H1 (cell line): ENCODE measurements around the gene PTPRD. TPM values are rescaled to one million over a fixed set of nuclear protein-coding genes. Genes with fewer than 3 reads are reported as not detected.

Source experiments
- CTCF ChIA-PET: fragments of 300-600 bp; sonication (Branson Sonifier 250); formaldehyde crosslinking; loops from one replicate; lab custom pipeline; 2021; ENCODE audit not compliant: partially characterized antibody; lab: Charles Lee
- POLR2A ChIA-PET: fragments of 300-600 bp; sonication (Branson Sonifier 250); formaldehyde crosslinking; loops from one replicate; lab custom pipeline; 2021; ENCODE audit warnings: inconsistent platforms; ENCODE audit not compliant: partially characterized antibody; lab: Charles Lee
- DNase-seq, 2 experiments: peaks; one replicate each; pipeline versions ENCODE4 v3.0.0 to v3.0.0-alpha.2; 2010 to 2022; ENCODE audit warnings: low spot score in 2 of 2, low read depth in 1 of 2, mixed read lengths in 1 of 2
- FAIRE-seq: peaks from 2 replicates; lab custom pipeline; 2011; peaks lifted over from hg19 to GRCh38; lab: Jason Lieb, UNC
- H2AFZ ChIP-seq: 2 replicates; pipeline ENCODE4 v1.8.1; 2012; ENCODE audit warnings: low read length, inconsistent platforms
- H2AK5ac ChIP-seq: 2 replicates; pipeline ENCODE4 v1.6.1; 2013; ENCODE audit warnings: low read depth, low read length
- H2BK120ac ChIP-seq: replicated peaks from 2 replicates; pipeline ENCODE3; 2013; ENCODE audit warnings: low read depth, low read length, inconsistent platforms
- H2BK12ac ChIP-seq: 2 replicates; pipeline ENCODE4 v1.6.1; 2013; ENCODE audit warnings: low read depth, low read length
- H2BK15ac ChIP-seq: 2 replicates; pipeline ENCODE4 v1.6.1; 2013; ENCODE audit warnings: low read length
- H2BK20ac ChIP-seq: 2 replicates; pipeline ENCODE4 v1.6.1; 2013; ENCODE audit warnings: low read length
- H2BK5ac ChIP-seq: 2 replicates; pipeline ENCODE4 v1.6.1; 2013; ENCODE audit warnings: low read depth, low read length
- H3K14ac ChIP-seq: 2 replicates; pipeline ENCODE4 v1.6.1; 2013; ENCODE audit warnings: inconsistent platforms; ENCODE audit not compliant: insufficient read length
- H3K18ac ChIP-seq: 2 replicates; pipeline ENCODE4 v1.6.1; 2013; ENCODE audit warnings: low read length; ENCODE audit errors: extremely low read depth
- H3K23ac ChIP-seq: 2 replicates; pipeline ENCODE4 v1.6.1; 2013; ENCODE audit warnings: inconsistent platforms; ENCODE audit not compliant: insufficient read length
- H3K23me2 ChIP-seq: 2 replicates; pipeline ENCODE4 v1.6.1; 2013; ENCODE audit warnings: low read depth, low read length
- H3K27ac ChIP-seq: 2 replicates; pipeline ENCODE4 v1.6.1; 2011; ENCODE audit warnings: low read depth, low read length, inconsistent platforms
- H3K27me3 ChIP-seq, 4 experiments: replicated peaks in 1 of 4; 1 replicate in 1 of 4; 2 replicates in 3 of 4; pipeline versions ENCODE4 v1.6.1 to v1.8.1; 2011 to 2013; ENCODE audit warnings: low read length in 3 of 4, mild to moderate bottlenecking in 3 of 4, inconsistent platforms in 2 of 4, mixed read lengths in 2 of 4, moderate library complexity in 1 of 4; ENCODE audit not compliant: control insufficient read depth in 3 of 4, insufficient read depth in 3 of 4; ENCODE audit errors: extremely low read depth in 1 of 4
- H3K36me3 ChIP-seq, 4 experiments: 2 replicates each; pipeline versions ENCODE4 v1.6.1 to v1.8.1; 2011 to 2013; ENCODE audit warnings: mild to moderate bottlenecking in 4 of 4, low read length in 3 of 4, moderate library complexity in 2 of 4, control low read depth in 1 of 4, inconsistent platforms in 1 of 4; ENCODE audit not compliant: insufficient read depth in 4 of 4, control insufficient read depth in 2 of 4
- H3K4ac ChIP-seq: replicated peaks from 2 replicates; pipeline ENCODE3; 2013; ENCODE audit warnings: low read length, low read depth, mixed read lengths, inconsistent platforms; ENCODE audit not compliant: insufficient read length
- H3K4me1 ChIP-seq, 4 experiments: replicated peaks in 1 of 4; 1 replicate in 1 of 4; 2 replicates in 3 of 4; pipeline versions ENCODE4 v1.6.1 to v1.8.1; 2011 to 2013; ENCODE audit warnings: low read length in 3 of 4, inconsistent platforms in 2 of 4, mixed read lengths in 1 of 4; ENCODE audit not compliant: insufficient read depth in 4 of 4, control insufficient read depth in 3 of 4
- H3K4me2 ChIP-seq, 2 experiments: 2 replicates each; pipeline versions ENCODE4 v1.6.1 to v1.8.1; 2011 to 2013; ENCODE audit warnings: low read depth in 2 of 2, low read length in 2 of 2, control low read depth in 1 of 2, inconsistent platforms in 1 of 2, mild to moderate bottlenecking in 1 of 2; ENCODE audit not compliant: insufficient read depth in 1 of 2
- H3K4me3 ChIP-seq, 4 experiments: fragments of 200-600, 300-600 bp in 1 of 4; sonication (generic), shearing (Covaris generic), sonication (Bioruptor Twin) in 1 of 4; 2 replicates each; pipeline versions ENCODE4 v1.5.1 to v1.8.1; 2011 to 2016; ENCODE audit warnings: low read length in 4 of 4, low read depth in 3 of 4, control low read depth in 2 of 4, inconsistent platforms in 2 of 4, mild to moderate bottlenecking in 2 of 4, mixed read lengths in 1 of 4, moderate library complexity in 1 of 4; ENCODE audit not compliant: insufficient read depth in 2 of 4; ENCODE audit errors: extremely low read depth in 1 of 4
- H3K56ac ChIP-seq: replicated peaks from 2 replicates; pipeline ENCODE3; 2013; ENCODE audit warnings: low read depth, mild to moderate bottlenecking, mixed read lengths, low read length, inconsistent platforms; ENCODE audit not compliant: insufficient read length
- H3K79me1 ChIP-seq: 2 replicates; pipeline ENCODE4 v1.6.1; 2013; ENCODE audit warnings: low read depth, low read length, control low read depth
- H3K79me2 ChIP-seq, 2 experiments: 2 replicates each; pipeline versions ENCODE4 v1.6.1 to v1.8.1; 2012 to 2013; ENCODE audit warnings: low read length in 2 of 2, mild to moderate bottlenecking in 2 of 2, inconsistent platforms in 1 of 2; ENCODE audit not compliant: insufficient read depth in 2 of 2, control insufficient read depth in 1 of 2
- H3K9ac ChIP-seq, 4 experiments: replicated peaks in 1 of 4; 1 replicate in 1 of 4; 2 replicates in 3 of 4; pipeline versions ENCODE4 v1.6.1 to v1.8.1; 2011 to 2013; ENCODE audit warnings: low read depth in 3 of 4, low read length in 3 of 4, control low read depth in 2 of 4, mild to moderate bottlenecking in 2 of 4, moderate library complexity in 2 of 4, inconsistent platforms in 1 of 4; ENCODE audit errors: extremely low read depth in 1 of 4
- H3K9me3 ChIP-seq, 2 experiments: 2 replicates each; pipeline versions ENCODE4 v1.6.1 to v1.8.1; 2012 to 2013; ENCODE audit warnings: mild to moderate bottlenecking in 2 of 2, moderate library complexity in 2 of 2, control low read depth in 1 of 2, inconsistent platforms in 1 of 2, low read depth in 1 of 2, low read length in 1 of 2, mixed read lengths in 1 of 2; ENCODE audit not compliant: insufficient read depth in 2 of 2
- H4K20me1 ChIP-seq, 2 experiments: replicated peaks in 1 of 2; 2 replicates each; pipeline versions ENCODE3 to v1.8.1; 2011 to 2013; ENCODE audit warnings: inconsistent platforms in 2 of 2, low read length in 2 of 2, mild to moderate bottlenecking in 1 of 2; ENCODE audit not compliant: insufficient read depth in 2 of 2, control insufficient read depth in 1 of 2
- H4K5ac ChIP-seq: 2 replicates; pipeline ENCODE4 v1.6.1; 2013; ENCODE audit warnings: low read length, low read depth, mixed read lengths, inconsistent platforms; ENCODE audit not compliant: insufficient read length
- H4K8ac ChIP-seq: 2 replicates; pipeline ENCODE4 v1.8.0; 2013; ENCODE audit warnings: mild to moderate bottlenecking, moderate library complexity, low read length, inconsistent platforms; ENCODE audit not compliant: insufficient read depth; ENCODE audit errors: extremely low read depth
- H4K91ac ChIP-seq: replicated peaks from 2 replicates; pipeline ENCODE3; 2013; ENCODE audit warnings: low read length, mixed read lengths, inconsistent platforms; ENCODE audit not compliant: insufficient read length
- ASH2L ChIP-seq: fragments of 200-600, 300-600 bp; sonication (generic); IDR thresholded peaks from one replicate; pipeline ENCODE4 v1.7.1; 2017; ENCODE audit warnings: low read length
- ATF2 ChIP-seq: IDR thresholded peaks from 2 replicates; pipeline ENCODE4 v1.6.1; 2012; ENCODE audit warnings: low read length, inconsistent platforms
- ATF3 ChIP-seq: IDR thresholded peaks from 2 replicates; pipeline ENCODE4 v1.6.1; 2011; ENCODE audit warnings: low read depth, mild to moderate bottlenecking, low read length; ENCODE audit not compliant: insufficient read depth
- BACH1 ChIP-seq: IDR thresholded peaks from 2 replicates; pipeline ENCODE4 v1.6.1; 2012; ENCODE audit warnings: low read length, improper control_type of control experiment
- E2F6 ChIP-seq: IDR thresholded peaks from 2 replicates; pipeline ENCODE4 v1.6.1; 2012; ENCODE audit warnings: inconsistent platforms
- EZH2 ChIP-seq: fragments of 200-600 bp; sonication (generic); IDR thresholded peaks from 2 replicates; pipeline ENCODE4 v1.7.1; 2012; ENCODE audit warnings: low read depth, mild to moderate bottlenecking, moderate library complexity, low read length, inconsistent platforms; ENCODE audit not compliant: severe bottlenecking
- KDM4A ChIP-seq: IDR thresholded peaks from one replicate; pipeline ENCODE4 v1.7.1; 2012; ENCODE audit warnings: low read depth, mild to moderate bottlenecking, moderate library complexity, low read length, inconsistent platforms; ENCODE audit not compliant: severe bottlenecking
- PHF8 ChIP-seq: fragments of 200-600 bp; sonication (generic); conservative IDR thresholded peaks from 2 replicates; pipeline ENCODE4 v1.7.1; 2012; ENCODE audit warnings: low read depth, mild to moderate bottlenecking, inconsistent platforms, low read length, moderate library complexity
- SAP30 ChIP-seq: fragments of 300-600 bp; sonication (generic); IDR thresholded peaks from 2 replicates; pipeline ENCODE4 v1.7.1; 2012; ENCODE audit warnings: low read length, moderate library complexity, mild to moderate bottlenecking, inconsistent platforms; ENCODE audit not compliant: insufficient read depth, insufficient replicate concordance
- SIRT6 ChIP-seq: IDR thresholded peaks from one replicate; pipeline ENCODE4 v1.7.1; 2012; ENCODE audit warnings: low read length, inconsistent platforms
- TAF1 ChIP-seq: IDR thresholded peaks from 2 replicates; pipeline ENCODE4 v1.6.1; 2011; ENCODE audit warnings: mild to moderate bottlenecking, low read depth, low read length
- WGBS, 2 experiments: shearing (Covaris generic) in 1 of 2; methylation state at CpG; one replicate each; pipeline versions ENCODE4 v1.1.6 to v1.1.7; 2013 to 2015; ENCODE audit warnings: low lambda C conversion rate in 2 of 2, mixed read lengths in 2 of 2, inconsistent platforms in 1 of 2, low coverage in 1 of 2, missing lambda C conversion rate in 1 of 2; ENCODE audit not compliant: insufficient replicate concordance in 2 of 2, insufficient coverage in 1 of 2, insufficient read length in 1 of 2; ENCODE audit errors: extremely low coverage in 1 of 2, missing lambda C conversion rate in 1 of 2; 5-methylcytosine and 5-hydroxymethylcytosine counted together
- polyA plus RNA-seq, 7 experiments: library from polyadenylated mRNA; depleted of rRNA in 3 of 7; stranded (reverse) in 5 of 7; unstranded in 2 of 7; fragments of >200 nt in 5 of 7; fragments of 200-250 nt in 2 of 7; gene quantifications; 1 replicate in 5 of 7; 2 replicates in 1 of 7; 4 replicates in 1 of 7; pipeline versions ENCODE4 v1.2.1 to v1.2.3, GENCODE V29; 2011 to 2013; ENCODE audit warnings: missing spikeins in 2 of 7, mixed read lengths in 2 of 7
- total RNA-seq: library from RNA; stranded (reverse); fragmentation: NEBNext Ultra II Directional; extraction: Animal tissue kit (Norgen Biotek cat#: 25700); gene quantifications from 2 replicates; pipeline ENCODE4 v1.2.1, GENCODE V29; 2021

PTPRD gene
- total and polyA plus RNA-seq, 2 of the 8 experiments (the other 6 are each of a cell fraction or from before 2014, with no cell fraction given), result 17.2 to 77.0 TPM

GRCh38 chr9:8826281-8826680 lies 1786.5 kb downstream of the PTPRD start:
- WGBS, 2 experiments, result 95% methylated on average over 2 of the region's 2 CpGs; no CpG with 5 or more reads in 1 of the 2 experiments
- CTCF ChIA-PET, result no interaction called here
- no peak for FAIRE-seq
- no peak for TF ChIP-seq ATF2
- TF ChIP-seq ASH2L, result no peak
- no peak for TF ChIP-seq SAP30
- no peak for TF ChIP-seq TAF1
- TF ChIP-seq EZH2, result no peak
- TF ChIP-seq E2F6, result no peak
- no peak for TF ChIP-seq BACH1
- no peak for TF ChIP-seq ATF3
- TF ChIP-seq SIRT6, result no peak
- no peak for TF ChIP-seq KDM4A
- no peak for TF ChIP-seq PHF8

More at GRCh38 chr9:8826281-8826680, 1786.5 kb downstream of the PTPRD start:
- Histone ChIP-seq H2BK12ac (no peak overlapping the region), H3K9ac (no peak overlapping the region), H2BK20ac (no peak overlapping the region), H3K79me2 (no peaks in the 10 kb centered on the region), H2BK5ac (no peak overlapping the region), H4K20me1 (no peaks in the 10 kb centered on the region), H4K5ac (no peak overlapping the region), H3K23ac (no peak overlapping the region), H4K91ac (no peak overlapping the region), H3K4me2 (peak overlapping the region in 1 of 2 experiments; percentile 47; a peak in 1 of 4 replicates), H3K9me3 (no peaks in the 10 kb centered on the region), H2AFZ (no peak overlapping the region), H4K8ac (no peak overlapping the region), H3K18ac (no peak overlapping the region), H2BK15ac (no peak overlapping the region), H3K56ac (no peak overlapping the region), H2AK5ac (peak overlapping the region; percentile 94; the same call in 1 of the 2 replicates), H3K79me1 (no peaks in the 10 kb centered on the region), H3K4me1 (peaks cover 0 to 2% (median 0%) of the 10 kb centered on the region in 4 experiments; a peak in 2 of 7 replicates), H3K27me3 (no peaks in the 10 kb centered on the region), H3K23me2 (no peaks in the 10 kb centered on the region), H3K14ac (no peak overlapping the region), H3K4ac (no peak overlapping the region), H2BK120ac (no peak overlapping the region), H3K27ac (no peak overlapping the region), H3K4me3 (no peak overlapping the region), H3K36me3 (no peaks in the 10 kb centered on the region)
- POLR2A ChIA-PET, result interaction anchor here (0.9 kb wide), 1 partner anchor 33 kb away, joined by 3 read pairs; no protein-coding TSS in a partner anchor
- no peak for DNase-seq
